ENCODE measurements around the gene EIF3A. TPM values are rescaled to one million over a fixed set of nuclear protein-coding genes. Genes with fewer than 3 reads are reported as not detected.

EIF3A gene
- total and polyA plus RNA-seq, 2 of the 8 experiments (the other 6 are each of a cell fraction or from before 2014, with no cell fraction given) = 26.8 to 209 TPM

- POLR2A ChIA-PET (ENCODE audit: partially characterized antibody) = no interaction called here
- Histone ChIP-seq H4K91ac (replicated peaks; ENCODE audit: insufficient read length, low read length) (no peak overlapping the region), H2AK5ac (ENCODE audit: low read depth, low read length) (no peak overlapping the region), H3K4ac (replicated peaks; ENCODE audit: insufficient read length, low read depth, low read length) (no peak overlapping the region), H3K23me2 (ENCODE audit: low read depth, low read length) (peaks cover 2% of the 10 kb centered on the region; the same call in 1 of the 2 replicates), H2BK120ac (replicated peaks; ENCODE audit: low read depth, low read length) (no peak overlapping the region), H3K27ac (ENCODE audit: low read depth, low read length) (no peak overlapping the region), H3K9me3 (ENCODE audit: insufficient read depth in 2 of 2, low read depth in 1 of 2, low read length in 1 of 2) (no peaks in the 10 kb centered on the region), H3K4me1 (replicated peaks in 1 of 4; ENCODE audit: control insufficient read depth in 3 of 4, insufficient read depth in 4 of 4, low read length in 3 of 4) (no peaks in the 10 kb centered on the region; a peak in 1 of 7 replicates), H4K8ac (ENCODE audit: extremely low read depth, insufficient read depth, low read length) (no peak overlapping the region), H3K79me1 (ENCODE audit: low read depth, low read length) (no peaks in the 10 kb centered on the region), H3K56ac (replicated peaks; ENCODE audit: insufficient read length, low read depth, low read length) (no peak overlapping the region), H3K79me2 (ENCODE audit: control insufficient read depth in 1 of 2, insufficient read depth in 2 of 2, low read length in 2 of 2) (no peaks in the 10 kb centered on the region), H3K18ac (ENCODE audit: extremely low read depth, low read length) (no peak overlapping the region), H2BK12ac (ENCODE audit: low read depth, low read length) (no peak overlapping the region), H3K4me2 (ENCODE audit: insufficient read depth in 1 of 2, low read depth in 2 of 2, low read length in 2 of 2) (no peak overlapping the region), H4K20me1 (replicated peaks in 1 of 2; ENCODE audit: control insufficient read depth in 1 of 2, insufficient read depth in 2 of 2, low read length in 2 of 2) (no peaks in the 10 kb centered on the region), H3K27me3 (replicated peaks in 1 of 4; ENCODE audit: control insufficient read depth in 3 of 4, extremely low read depth in 1 of 4, insufficient read depth in 3 of 4, low read length in 3 of 4) (no peaks in the 10 kb centered on the region), H3K14ac (ENCODE audit: insufficient read length) (no peak overlapping the region), H3K4me3 (ENCODE audit: extremely low read depth in 1 of 4, insufficient read depth in 2 of 4, low read depth in 3 of 4, low read length in 4 of 4) (no peak overlapping the region), H4K5ac (ENCODE audit: insufficient read length, low read depth, low read length) (no peak overlapping the region), H2AFZ (ENCODE audit: low read length) (no peak overlapping the region), H3K36me3 (ENCODE audit: control insufficient read depth in 2 of 4, insufficient read depth in 4 of 4, low read length in 3 of 4) (no peaks in the 10 kb centered on the region), H2BK15ac (ENCODE audit: low read length) (no peak overlapping the region), H3K23ac (ENCODE audit: insufficient read length) (no peak overlapping the region), H3K9ac (replicated peaks in 1 of 4; ENCODE audit: extremely low read depth in 1 of 4, low read depth in 3 of 4, low read length in 3 of 4) (no peak overlapping the region), H2BK20ac (ENCODE audit: low read length) (no peak overlapping the region), H2BK5ac (ENCODE audit: low read depth, low read length) (no peak overlapping the region)
- CTCF ChIA-PET (ENCODE audit: partially characterized antibody) = no interaction called here
- DNase-seq (ENCODE audit: low read depth in 1 of 2, low spot score in 2 of 2) (no peak), FAIRE-seq (no peak)
- TF ChIP-seq ZNF274 (IDR thresholded peaks at IDR 0.05; ENCODE audit: borderline replicate concordance, extremely low read depth, low read length) (no peak), EZH2 (IDR thresholded peaks at IDR 0.05; ENCODE audit: low read depth, low read length, severe bottlenecking) (no peak), BACH1 (IDR thresholded peaks at IDR 0.05; ENCODE audit: low read length) (no peak), ATF3 (IDR thresholded peaks at IDR 0.05; ENCODE audit: insufficient read depth, low read depth, low read length) (no peak), RXRA (IDR thresholded peaks at IDR 0.05; ENCODE audit: insufficient read depth, low read depth, low read length) (no peak), CBX8 (IDR thresholded peaks at IDR 0.05; ENCODE audit: borderline replicate concordance, low read depth, low read length) (no peak), E2F6 (IDR thresholded peaks at IDR 0.05) (no peak), SP1 (IDR thresholded peaks at IDR 0.05; ENCODE audit: low read depth, low read length) (no peak), CTCF (IDR thresholded peaks at IDR 0.05; ENCODE audit: control extremely low read depth in 1 of 3, insufficient read depth in 1 of 3, low read depth in 1 of 3, low read length in 3 of 3) (no peak), RNF2 (IDR thresholded peaks at IDR 0.05; ENCODE audit: borderline replicate concordance, low read depth, low read length, missing control alignments, poor library complexity, severe bottlenecking) (no peak)
- 83% methylated on average over 5 of the region's 5 CpGs; no CpG with 5 or more reads in 1 of the 2 experiments for WGBS, 2 experiments (ENCODE audit: extremely low coverage in 1 of 2, insufficient coverage in 1 of 2, insufficient read length in 1 of 2, insufficient replicate concordance in 2 of 2, low coverage in 1 of 2, low lambda C conversion rate in 2 of 2, missing lambda C conversion rate in 1 of 2)
Observed at GRCh38 chr10:118998183-118998582, 82.4 kb downstream of the EIF3A start.
